Measurements from ENCODE around the gene UBE3C. TPM values are rescaled to one million over a fixed set of nuclear protein-coding genes. Genes with fewer than 3 reads are reported as not detected.

Gene UBE3C
- total and polyA plus RNA-seq, 2 donors (not counting 3 experiments of a cell fraction or from before 2014, with no cell fraction given) = 45.1 to 77.3 TPM

- H3K79me2 ChIP-seq (ENCODE audit: control insufficient read depth, insufficient read depth, low read length) = no peaks in the 10 kb centered on the region
- no peak overlapping the region for H3K9ac ChIP-seq (replicated peaks; ENCODE audit: extremely low read depth, insufficient read depth, low read length)
- dilution Hi-C loops (cut with MboI; ENCODE audit: extremely low pct_ligation_motif_present, low sequenced_read_pairs) (no loop called here), intact Hi-C loops (cut with micrococcal nuclease) (no loop called here)
- ChIA-PET CTCF (no interaction called here), POLR2A (no interaction called here)
- no peak overlapping the region for H3K4me3 ChIP-seq (replicated peaks in 1 of 3; ENCODE audit: insufficient read depth in 1 of 3, low read depth in 1 of 3, low read length in 3 of 3)
- no peak overlapping the region for H3K27ac ChIP-seq (ENCODE audit: insufficient read depth, low read depth, low read length)
- no peaks in the 10 kb centered on the region for H3K9me1 ChIP-seq (replicated peaks; ENCODE audit: control insufficient read depth, extremely low read depth, insufficient read depth, low read length)
- DNase-seq (ENCODE audit: low read depth, low spot score) (no peak), FAIRE-seq (peak; percentile 31)
- peak overlapping the region; percentile 27 for H2AFZ ChIP-seq (ENCODE audit: low read depth, low read length)
- no peaks in the 10 kb centered on the region for H3K4me1 ChIP-seq (ENCODE audit: control insufficient read depth, extremely low read depth, insufficient read depth, low read length)
- no peak overlapping the region for H3K4me2 ChIP-seq (ENCODE audit: insufficient read depth, low read length)
- no peaks in the 10 kb centered on the region for H4K20me1 ChIP-seq (replicated peaks; ENCODE audit: control insufficient read depth, extremely low read depth, insufficient read depth, low read length)
- H3K9me3 ChIP-seq (replicated peaks; ENCODE audit: control insufficient read depth, insufficient read depth, low read length) = no peaks in the 10 kb centered on the region
- H3K36me3 ChIP-seq (ENCODE audit: control insufficient read depth in 2 of 2, extremely low read depth in 1 of 2, insufficient read depth in 2 of 2, low read length in 2 of 2) = no peaks in the 10 kb centered on the region
- TF ChIP-seq GATA2 (IDR thresholded peaks at IDR 0.05; ENCODE audit: insufficient read depth, insufficient read length, low read depth, low read length) = no peak
- no peak for TF ChIP-seq JUN (IDR thresholded peaks at IDR 0.05; ENCODE audit: borderline replicate concordance, insufficient read depth, insufficient read length, low read depth)
- TF ChIP-seq MAX (IDR thresholded peaks at IDR 0.05; ENCODE audit: insufficient read depth, insufficient read length) = no peak
- no peak for TF ChIP-seq POLR2AphosphoS5 (IDR thresholded peaks at IDR 0.05; ENCODE audit: insufficient read depth, low read depth, low read length)
- TF ChIP-seq POLR2A (IDR thresholded peaks at IDR 0.05; ENCODE audit: low read depth, low read length) = no peak
- TF ChIP-seq CTCF (IDR thresholded peaks at IDR 0.05; ENCODE audit: extremely low read depth in 1 of 2, insufficient read depth in 1 of 2, low read depth in 1 of 2, low read length in 2 of 2) = no peak
- TF ChIP-seq EZH2 (IDR thresholded peaks at IDR 0.05; ENCODE audit: borderline replicate concordance, low read depth, low read length, severe bottlenecking) = no peak
- no peak for TF ChIP-seq MYC (IDR thresholded peaks at IDR 0.05; ENCODE audit: low read depth, low read length)
- TF ChIP-seq FOS (IDR thresholded peaks at IDR 0.05; ENCODE audit: borderline replicate concordance, insufficient read depth, low read length) = no peak
- H3K27me3 ChIP-seq (ENCODE audit: control insufficient read depth in 2 of 2, insufficient read depth in 2 of 2, low read length in 2 of 2) = no peaks in the 10 kb centered on the region
- no TSS peak for BruUV-seq (replicated peaks)
Measured at GRCh38 chr7:157318015-157318706, 179.4 kb downstream of the UBE3C start.

Small RNA genes lying within 50 kb of the gene (small RNA-seq; reads per million reads assigned to genes)
- not detected for gene AC004975.1 (ENCODE audit: insufficient read depth, insufficient read length, low read depth, low replicate concordance)

Other genes starting within 250 kb of the UBE3C start
- 57.7 and 72.9 TPM in 2 replicates for gene LMBR1, start 245.7 kb upstream of the UBE3C start, total RNA-seq
- gene LMBR1, start 245.7 kb upstream of the UBE3C start, polyA plus RNA-seq = 12.1 and 14.0 TPM in 2 replicates
- 36.7 and 38.6 TPM in 2 replicates for gene NOM1, start 189.2 kb upstream of the UBE3C start, total RNA-seq
- gene NOM1, start 189.2 kb upstream of the UBE3C start, polyA plus RNA-seq = 11.7 and 13.7 TPM in 2 replicates
- gene MNX1, start 128.3 kb upstream of the UBE3C start, total RNA-seq = not detected in 2 replicates
- not detected in 2 replicates for gene MNX1, start 128.3 kb upstream of the UBE3C start, polyA plus RNA-seq
- 135 and 138 TPM in 2 replicates for gene DNAJB6, start 198.1 kb downstream of the UBE3C start, total RNA-seq
- gene DNAJB6, start 198.1 kb downstream of the UBE3C start, polyA plus RNA-seq = 58.5 and 69.6 TPM in 2 replicates

All from endothelial cell of umbilical vein (primary cell).